Endothelial cell of umbilical vein (primary cell): ENCODE measurements around the gene KCNG1.

Source experiments
- POLR2A ChIP-seq: IDR thresholded peaks from 2 replicates; pipeline ENCODE4 v1.6.1; 2012; ENCODE audit warnings: low read depth, mild to moderate bottlenecking, control low read depth, low read length
- POLR2AphosphoS5 ChIP-seq: IDR thresholded peaks from 2 replicates; pipeline ENCODE4 v1.6.1; 2012; ENCODE audit warnings: low read depth, mild to moderate bottlenecking, control low read depth, low read length, moderate library complexity; ENCODE audit not compliant: insufficient read depth
- TF ChIP-seq, protein P1 (sequence below), 2 donors: IDR thresholded peaks; 1 replicate in 1 of 2; 2 replicates in 1 of 2; pipeline ENCODE4 v1.5.1; 2011; ENCODE audit warnings: low read length in 2 of 2, mild to moderate bottlenecking in 2 of 2, moderate library complexity in 2 of 2, control low read depth in 1 of 2, inconsistent platforms in 1 of 2, low read depth in 1 of 2; ENCODE audit not compliant: insufficient read depth in 1 of 2; ENCODE audit errors: extremely low read depth in 1 of 2

DNA sequence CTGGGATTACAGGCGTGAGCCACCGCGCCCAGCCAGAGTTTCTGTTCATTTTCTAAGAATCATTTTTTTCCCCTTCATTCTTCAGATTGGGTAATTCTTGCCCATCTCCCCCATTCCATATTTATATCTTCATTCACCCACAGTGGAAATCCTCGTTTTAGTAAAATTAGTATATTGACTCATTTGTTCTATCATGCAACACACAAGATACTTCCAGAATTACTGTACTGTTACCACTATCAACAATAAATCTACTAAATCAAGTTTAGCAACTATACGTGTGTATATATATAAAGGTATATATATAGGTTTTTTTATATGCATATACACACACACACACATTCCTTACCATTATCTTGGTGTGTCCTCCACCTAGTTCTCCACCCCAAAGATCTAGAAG is 41.2 kb upstream of the KCNG1 start:
- no peak for TF ChIP-seq POLR2A
- TF ChIP-seq, protein P1, sequence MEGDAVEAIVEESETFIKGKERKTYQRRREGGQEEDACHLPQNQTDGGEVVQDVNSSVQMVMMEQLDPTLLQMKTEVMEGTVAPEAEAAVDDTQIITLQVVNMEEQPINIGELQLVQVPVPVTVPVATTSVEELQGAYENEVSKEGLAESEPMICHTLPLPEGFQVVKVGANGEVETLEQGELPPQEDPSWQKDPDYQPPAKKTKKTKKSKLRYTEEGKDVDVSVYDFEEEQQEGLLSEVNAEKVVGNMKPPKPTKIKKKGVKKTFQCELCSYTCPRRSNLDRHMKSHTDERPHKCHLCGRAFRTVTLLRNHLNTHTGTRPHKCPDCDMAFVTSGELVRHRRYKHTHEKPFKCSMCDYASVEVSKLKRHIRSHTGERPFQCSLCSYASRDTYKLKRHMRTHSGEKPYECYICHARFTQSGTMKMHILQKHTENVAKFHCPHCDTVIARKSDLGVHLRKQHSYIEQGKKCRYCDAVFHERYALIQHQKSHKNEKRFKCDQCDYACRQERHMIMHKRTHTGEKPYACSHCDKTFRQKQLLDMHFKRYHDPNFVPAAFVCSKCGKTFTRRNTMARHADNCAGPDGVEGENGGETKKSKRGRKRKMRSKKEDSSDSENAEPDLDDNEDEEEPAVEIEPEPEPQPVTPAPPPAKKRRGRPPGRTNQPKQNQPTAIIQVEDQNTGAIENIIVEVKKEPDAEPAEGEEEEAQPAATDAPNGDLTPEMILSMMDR (IDR thresholded peaks at IDR 0.05; ENCODE audit: extremely low read depth in 1 of 2, insufficient read depth in 1 of 2, low read depth in 1 of 2, low read length in 2 of 2), result no peak
- no peak for TF ChIP-seq POLR2AphosphoS5
